Measurements from ENCODE around the gene CLNK. TPM values are rescaled to one million over a fixed set of nuclear protein-coding genes. Genes with fewer than 3 reads are reported as not detected.

Gene CLNK
- total and polyA plus RNA-seq, 2 experiments from 2014 or later = not detected

- Histone ChIP-seq H3K4me3 (no peak overlapping the region), H3K4me1 (ENCODE audit: insufficient read depth) (no peaks in the 10 kb centered on the region), H3K36me3 (replicated peaks; ENCODE audit: insufficient read depth, low read depth) (no peaks in the 10 kb centered on the region), H3K4me2 (no peak overlapping the region), H2AFZ (no peak overlapping the region), H3K9me2 (replicated peaks; ENCODE audit: insufficient read depth) (no peaks in the 10 kb centered on the region), H3K9me3 (ENCODE audit: low read depth) (no peaks in the 10 kb centered on the region), H3K27me3 (no peaks in the 10 kb centered on the region), H4K20me1 (ENCODE audit: insufficient read depth, poor library complexity, severe bottlenecking) (no peaks in the 10 kb centered on the region), H3K27ac (no peak overlapping the region), H3K79me2 (no peaks in the 10 kb centered on the region)
- no peak for DNase-seq (ENCODE audit: low spot score)
- WGBS (ENCODE audit: low lambda C conversion rate, missing lambda C conversion rate) = 90% methylated on average over 7 of the region's 7 CpGs
- TF ChIP-seq EZH2phosphoT487 (IDR thresholded peaks at IDR 0.05; ENCODE audit: low read depth, severe bottlenecking, unreplicated experiment) (no peak), CTCF (IDR thresholded peaks at IDR 0.05; ENCODE audit: poor library complexity) (no peak), EZH2 (IDR thresholded peaks at IDR 0.05; ENCODE audit: borderline replicate concordance) (no peak)
These were observed 46.0 kb upstream of the CLNK start for GRCh38 chr4:10730590-10730989.

GRCh38 chr4:10730019-10730418 is 45.5 kb upstream of the CLNK start:
- Histone ChIP-seq H3K79me2 (no peaks in the 10 kb centered on the region), H3K9me2 (replicated peaks; ENCODE audit: insufficient read depth) (no peaks in the 10 kb centered on the region), H3K4me3 (no peak overlapping the region), H3K9me3 (ENCODE audit: low read depth) (no peaks in the 10 kb centered on the region), H4K20me1 (ENCODE audit: insufficient read depth, poor library complexity, severe bottlenecking) (no peaks in the 10 kb centered on the region), H3K27me3 (no peaks in the 10 kb centered on the region), H3K4me1 (ENCODE audit: insufficient read depth) (no peaks in the 10 kb centered on the region), H3K36me3 (replicated peaks; ENCODE audit: insufficient read depth, low read depth) (no peaks in the 10 kb centered on the region), H3K27ac (no peak overlapping the region), H2AFZ (no peak overlapping the region), H3K4me2 (no peak overlapping the region)
- 91% methylated on average over 4 of the region's 4 CpGs for WGBS (ENCODE audit: low lambda C conversion rate, missing lambda C conversion rate)
- DNase-seq (ENCODE audit: low spot score) = no peak
- no peak for TF ChIP-seq EZH2 (IDR thresholded peaks at IDR 0.05; ENCODE audit: borderline replicate concordance)
- no peak for TF ChIP-seq CTCF (IDR thresholded peaks at IDR 0.05; ENCODE audit: poor library complexity)
- no peak for TF ChIP-seq EZH2phosphoT487 (IDR thresholded peaks at IDR 0.05; ENCODE audit: low read depth, severe bottlenecking, unreplicated experiment)

GRCh38 chr4:10729366-10729765 is 44.8 kb upstream of the CLNK start:
- Histone ChIP-seq H3K4me2 (no peak overlapping the region), H3K36me3 (replicated peaks; ENCODE audit: insufficient read depth, low read depth) (no peaks in the 10 kb centered on the region), H3K9me2 (replicated peaks; ENCODE audit: insufficient read depth) (no peaks in the 10 kb centered on the region), H4K20me1 (ENCODE audit: insufficient read depth, poor library complexity, severe bottlenecking) (no peaks in the 10 kb centered on the region), H3K4me3 (no peak overlapping the region), H3K9me3 (ENCODE audit: low read depth) (no peaks in the 10 kb centered on the region), H2AFZ (no peak overlapping the region), H3K27me3 (no peaks in the 10 kb centered on the region), H3K79me2 (no peaks in the 10 kb centered on the region), H3K4me1 (ENCODE audit: insufficient read depth) (no peaks in the 10 kb centered on the region), H3K27ac (no peak overlapping the region)
- TF ChIP-seq EZH2phosphoT487 (IDR thresholded peaks at IDR 0.05; ENCODE audit: low read depth, severe bottlenecking, unreplicated experiment) = no peak
- no peak for TF ChIP-seq CTCF (IDR thresholded peaks at IDR 0.05; ENCODE audit: poor library complexity)
- TF ChIP-seq EZH2 (IDR thresholded peaks at IDR 0.05; ENCODE audit: borderline replicate concordance) = no peak
- no peak for DNase-seq (ENCODE audit: low spot score)
- WGBS (ENCODE audit: low lambda C conversion rate, missing lambda C conversion rate) = 91% methylated on average over 2 of the region's 2 CpGs

- no peak overlapping the region for H2AFZ ChIP-seq
- 80% methylated on average over 4 of the region's 4 CpGs for WGBS (ENCODE audit: low lambda C conversion rate, missing lambda C conversion rate)
- TF ChIP-seq EZH2 (IDR thresholded peaks at IDR 0.05; ENCODE audit: borderline replicate concordance) = no peak
- no peaks in the 10 kb centered on the region for H3K27me3 ChIP-seq
- H3K27ac ChIP-seq = no peak overlapping the region
- H3K9me3 ChIP-seq (ENCODE audit: low read depth) = no peaks in the 10 kb centered on the region
- no peak overlapping the region for H3K4me2 ChIP-seq
- H4K20me1 ChIP-seq (ENCODE audit: insufficient read depth, poor library complexity, severe bottlenecking) = no peaks in the 10 kb centered on the region
- no peaks in the 10 kb centered on the region for H3K79me2 ChIP-seq
- H3K36me3 ChIP-seq (replicated peaks; ENCODE audit: insufficient read depth, low read depth) = no peaks in the 10 kb centered on the region
- H3K4me1 ChIP-seq (ENCODE audit: insufficient read depth) = no peaks in the 10 kb centered on the region
- H3K4me3 ChIP-seq = no peak overlapping the region
- no peaks in the 10 kb centered on the region for H3K9me2 ChIP-seq (replicated peaks; ENCODE audit: insufficient read depth)
- DNase-seq (ENCODE audit: low spot score) = no peak
These were observed 43.4 kb upstream of the CLNK start for GRCh38 chr4:10728016-10728415.
